Suprapubic skin (tissue), 4 donors: ENCODE data around the gene DGKH.

ENCODE experiments used
- EP300 ChIP-seq: sonication (generic); formaldehyde crosslinking; IDR thresholded peaks from one replicate; pipeline ENCODE4 v1.6.1; 2017; ENCODE audit warnings: antibody characterized with exemption
- POLR2AphosphoS5 ChIP-seq, 3 donors: sonication (generic); formaldehyde crosslinking; IDR thresholded peaks; one replicate each; pipeline ENCODE4 v1.6.1; 2017; ENCODE audit warnings: antibody characterized with exemption in 3 of 3
- TF ChIP-seq, protein P1 (sequence below), 2 donors: fragments of 200-600 bp in 1 of 2; fragments of 450-650 bp in 1 of 2; sonication (generic) in 1 of 2; IDR thresholded peaks; one replicate each; pipeline ENCODE4 v1.5.1; 2016 to 2019; ENCODE audit warnings: antibody characterized with exemption in 2 of 2, mild to moderate bottlenecking in 1 of 2, moderate library complexity in 1 of 2

GRCh38 chr13:42084722-42085121 is 36.3 kb downstream of the DGKH start:
- TF ChIP-seq, protein P1, sequence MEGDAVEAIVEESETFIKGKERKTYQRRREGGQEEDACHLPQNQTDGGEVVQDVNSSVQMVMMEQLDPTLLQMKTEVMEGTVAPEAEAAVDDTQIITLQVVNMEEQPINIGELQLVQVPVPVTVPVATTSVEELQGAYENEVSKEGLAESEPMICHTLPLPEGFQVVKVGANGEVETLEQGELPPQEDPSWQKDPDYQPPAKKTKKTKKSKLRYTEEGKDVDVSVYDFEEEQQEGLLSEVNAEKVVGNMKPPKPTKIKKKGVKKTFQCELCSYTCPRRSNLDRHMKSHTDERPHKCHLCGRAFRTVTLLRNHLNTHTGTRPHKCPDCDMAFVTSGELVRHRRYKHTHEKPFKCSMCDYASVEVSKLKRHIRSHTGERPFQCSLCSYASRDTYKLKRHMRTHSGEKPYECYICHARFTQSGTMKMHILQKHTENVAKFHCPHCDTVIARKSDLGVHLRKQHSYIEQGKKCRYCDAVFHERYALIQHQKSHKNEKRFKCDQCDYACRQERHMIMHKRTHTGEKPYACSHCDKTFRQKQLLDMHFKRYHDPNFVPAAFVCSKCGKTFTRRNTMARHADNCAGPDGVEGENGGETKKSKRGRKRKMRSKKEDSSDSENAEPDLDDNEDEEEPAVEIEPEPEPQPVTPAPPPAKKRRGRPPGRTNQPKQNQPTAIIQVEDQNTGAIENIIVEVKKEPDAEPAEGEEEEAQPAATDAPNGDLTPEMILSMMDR (IDR thresholded peaks at IDR 0.05), result no peak
- TF ChIP-seq EP300 (no peak), POLR2AphosphoS5 (IDR thresholded peaks at IDR 0.05) (no peak)
